HG02870 (cell line): ENCODE data around the gene TRABD.
"Not testable (repeated sequence)": the region's sequence is repeated elsewhere in the genome, so short reads cannot be mapped to it uniquely, and the experiment has no call there.

Experiments
- ATAC-seq: cut with Tn5 transposase; IDR thresholded peaks from one replicate; pipeline ENCODE4 v1.9.1; 2021; ENCODE audit warnings: mild to moderate bottlenecking, moderate library complexity; ENCODE audit not compliant: unreplicated experiment

The TRABD gene

DNA sequence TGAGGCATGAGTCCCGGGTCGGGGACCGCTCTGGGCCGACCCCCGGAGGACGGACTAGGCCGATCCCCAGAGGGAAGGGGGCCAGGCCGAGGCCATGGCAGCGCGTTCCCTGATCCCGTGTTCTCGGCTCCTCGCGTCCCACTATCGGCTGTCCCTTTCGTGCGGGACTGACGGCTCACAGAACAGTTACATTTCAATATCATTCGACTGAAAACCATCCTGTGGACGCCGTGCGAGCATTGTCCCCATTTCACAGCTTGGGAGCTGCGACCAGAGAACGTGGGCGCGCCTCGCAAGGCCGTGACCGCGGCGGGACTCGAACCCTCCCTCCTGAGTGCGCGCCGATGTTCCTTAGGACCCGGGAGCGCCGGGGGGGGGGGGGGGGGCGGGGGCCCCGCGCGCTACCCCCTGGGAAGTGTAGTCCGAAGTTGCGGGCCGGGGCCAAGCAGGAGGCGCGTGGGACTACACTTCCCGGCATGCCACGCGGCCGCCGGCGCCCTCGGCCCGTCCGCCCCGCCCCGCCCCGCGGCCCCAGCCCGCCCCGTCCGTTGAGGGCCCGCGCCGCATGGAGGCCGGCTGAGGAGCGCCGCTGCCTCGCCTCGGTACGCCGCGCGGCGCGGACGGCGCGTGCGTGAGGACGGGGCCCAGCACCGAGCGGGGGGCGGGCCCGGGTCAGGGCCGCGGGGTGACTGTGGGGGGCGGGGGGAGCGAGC is at the start of gene TRABD:
Gene TRABD, plus strand, starts transcription at position 539 of the 713 bp plus-strand sequence. CDS start 7,148 bp downstream, outside the sequence.
- ATAC-seq, result no peak

DNA sequence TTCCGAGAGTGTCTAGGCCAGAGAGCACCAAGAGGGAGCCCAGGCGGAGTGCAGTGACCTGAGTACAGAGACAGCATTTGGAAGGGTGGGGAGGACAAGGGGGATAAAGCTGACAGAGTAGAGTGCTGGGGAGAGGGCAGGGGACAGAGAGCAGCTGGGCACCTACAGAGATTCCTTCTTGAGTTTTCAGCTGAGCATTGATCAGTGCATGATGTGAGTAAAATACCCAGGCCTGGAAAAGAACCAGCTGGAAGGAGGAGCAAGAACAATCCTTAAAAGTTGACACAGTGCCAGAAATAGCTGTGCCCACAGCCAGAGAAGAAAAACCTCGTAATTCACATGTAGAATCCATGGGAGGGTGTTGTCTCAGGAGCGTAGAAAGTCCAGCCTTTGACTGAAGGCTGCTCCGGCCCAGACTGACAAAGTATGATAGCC is 49.1 kb upstream of the TRABD start:
- ATAC-seq, result no peak

GRCh38 chr22:50137277-50137676 is 48.4 kb upstream of the TRABD start:
- ATAC-seq, result not testable (repeated sequence)

DNA sequence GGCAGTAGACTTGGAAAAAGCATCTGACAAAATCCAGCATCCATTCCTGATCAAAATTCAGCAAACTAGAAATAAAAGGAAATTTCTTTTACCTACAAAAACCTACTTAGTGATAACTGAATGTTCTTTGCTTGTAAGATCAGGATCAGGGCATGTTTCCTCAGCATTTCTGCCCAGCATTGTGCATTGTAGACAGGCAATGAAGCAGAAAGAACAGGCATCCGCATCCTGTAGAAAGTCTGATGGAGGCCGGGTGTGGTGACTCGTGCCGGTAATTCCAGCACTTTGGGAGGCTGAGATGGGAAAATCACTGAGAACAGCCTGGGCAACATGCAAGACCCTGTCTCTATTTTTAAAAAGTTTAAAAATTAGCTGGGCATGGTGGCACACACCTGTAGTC is 47.7 kb upstream of the TRABD start:
- no peak for ATAC-seq

GRCh38 chr22:50138988-50139387 is 46.7 kb upstream of the TRABD start:
- no peak for ATAC-seq

DNA sequence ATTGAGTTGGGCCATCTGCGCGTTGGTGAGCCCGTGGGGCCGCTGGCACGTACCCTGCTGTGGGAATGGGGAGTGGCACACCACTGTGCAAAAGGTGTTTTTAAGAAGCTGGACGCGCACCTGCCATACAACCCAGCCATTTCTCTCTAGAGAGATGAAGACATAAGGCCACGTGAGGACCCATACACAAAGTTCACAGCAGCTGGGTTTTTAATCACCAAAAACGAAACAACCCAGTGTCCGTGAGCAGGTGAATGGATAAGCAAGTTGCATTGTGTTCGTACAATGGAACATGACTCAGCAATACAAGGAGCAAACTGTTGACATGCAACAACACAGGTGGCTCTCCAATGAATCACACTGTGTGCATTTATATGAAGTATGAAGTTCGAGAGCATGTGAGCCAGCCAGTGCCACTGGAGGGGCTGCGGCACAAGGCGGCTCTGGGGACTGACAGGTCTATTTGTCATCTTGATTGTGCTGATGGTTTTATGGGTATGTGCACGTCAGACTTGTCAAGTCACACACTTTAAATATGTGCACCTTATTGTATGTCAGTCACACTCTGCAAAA is 45.8 kb upstream of the TRABD start:
- ATAC-seq, result no peak

GRCh38 chr22:50140615-50141014 is 45.1 kb upstream of the TRABD start:
- no peak for ATAC-seq

DNA sequence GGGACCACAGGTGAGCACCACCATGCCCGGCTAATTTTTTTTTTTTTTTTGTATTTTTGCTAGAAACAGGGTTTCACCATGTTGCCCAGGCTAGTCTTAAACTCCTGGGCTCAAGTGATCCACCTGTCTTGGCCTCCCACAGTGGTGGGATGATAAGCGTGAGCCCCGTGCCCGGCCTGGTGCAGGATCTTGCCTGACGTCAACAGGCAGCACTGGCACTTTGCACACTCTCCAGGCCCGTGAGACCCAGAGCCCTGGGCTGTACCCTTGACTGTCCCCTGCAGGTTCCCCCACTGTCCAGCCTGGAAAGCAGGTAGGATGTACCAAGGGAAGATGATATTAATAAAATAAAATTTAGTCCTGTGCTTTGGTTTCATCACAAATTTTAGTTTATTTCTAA is 44.3 kb upstream of the TRABD start:
- ATAC-seq, result no peak

- ATAC-seq, result no peak
These were observed 43.8 kb upstream of the TRABD start for GRCh38 chr22:50141891-50142363.

- no peak for ATAC-seq
These were observed 42.6 kb upstream of the TRABD start for GRCh38 chr22:50143096-50143495.

DNA sequence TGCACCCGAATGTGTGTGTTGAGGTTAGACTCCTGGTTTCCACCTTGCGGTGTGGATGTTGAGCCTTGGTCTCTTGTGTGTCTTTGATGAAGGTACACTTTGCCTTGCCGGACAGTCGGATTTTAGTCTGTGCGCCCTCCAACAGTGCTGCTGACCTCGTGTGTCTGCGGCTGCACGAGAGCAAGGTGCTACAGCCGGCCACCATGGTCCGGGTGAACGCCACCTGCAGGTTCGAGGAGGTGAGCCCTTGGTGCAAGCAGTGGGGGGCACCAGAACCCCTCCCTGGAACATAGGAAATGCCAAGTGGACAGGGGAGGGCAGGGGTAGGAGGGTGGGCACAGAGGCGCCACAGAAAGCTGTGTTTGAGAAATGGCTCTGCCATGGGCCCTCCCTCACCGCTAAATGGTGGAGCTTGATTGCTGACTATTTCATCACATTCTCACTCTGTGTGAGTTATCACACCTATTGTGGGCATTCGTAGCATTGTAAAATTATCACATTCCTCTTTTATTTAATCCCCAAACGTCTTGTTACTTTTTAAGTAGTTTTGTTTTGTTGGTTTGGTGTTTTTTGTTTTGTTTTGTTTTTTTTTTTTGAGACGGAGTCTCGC is 41.6 kb upstream of the TRABD start:
- ATAC-seq, result no peak

DNA sequence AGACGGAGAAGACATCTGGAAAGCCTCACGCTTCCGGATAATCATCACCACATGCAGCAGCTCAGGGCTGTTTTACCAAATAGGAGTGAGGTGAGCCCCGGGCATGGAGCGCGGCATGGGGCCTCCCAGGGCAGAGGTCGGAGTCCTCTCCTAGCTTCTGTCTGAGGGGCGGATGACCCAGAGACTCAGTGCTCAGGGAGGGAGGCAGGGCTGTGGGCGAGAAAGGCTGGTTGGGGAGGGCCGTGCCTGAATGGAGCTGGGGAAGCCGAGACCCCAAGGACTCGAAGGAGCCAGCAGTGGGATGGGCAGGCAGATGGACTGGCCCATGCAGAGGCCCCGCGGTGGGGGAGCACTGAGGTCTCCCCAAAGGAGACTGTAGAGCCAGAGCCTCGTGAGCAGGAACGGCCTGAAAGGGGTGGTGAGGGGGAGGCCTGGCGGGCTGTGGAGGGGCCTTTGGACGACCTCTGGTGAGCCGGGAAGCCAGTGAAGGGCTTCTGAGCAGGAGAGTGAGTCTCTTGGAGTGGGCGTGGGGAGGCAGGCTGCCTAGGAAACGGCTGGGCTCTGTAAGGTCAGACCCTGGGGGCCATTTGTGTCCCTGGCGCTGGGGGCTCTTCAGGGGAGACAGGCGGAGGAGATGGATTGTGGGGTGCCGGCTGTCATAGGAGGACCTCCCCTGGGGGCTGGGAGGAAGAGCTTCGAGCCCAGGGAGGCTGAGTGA is 39.8 kb upstream of the TRABD start:
- ATAC-seq, result no peak

GRCh38 chr22:50146439-50147238 is 39.1 kb upstream of the TRABD start:
- no peak for ATAC-seq

DNA sequence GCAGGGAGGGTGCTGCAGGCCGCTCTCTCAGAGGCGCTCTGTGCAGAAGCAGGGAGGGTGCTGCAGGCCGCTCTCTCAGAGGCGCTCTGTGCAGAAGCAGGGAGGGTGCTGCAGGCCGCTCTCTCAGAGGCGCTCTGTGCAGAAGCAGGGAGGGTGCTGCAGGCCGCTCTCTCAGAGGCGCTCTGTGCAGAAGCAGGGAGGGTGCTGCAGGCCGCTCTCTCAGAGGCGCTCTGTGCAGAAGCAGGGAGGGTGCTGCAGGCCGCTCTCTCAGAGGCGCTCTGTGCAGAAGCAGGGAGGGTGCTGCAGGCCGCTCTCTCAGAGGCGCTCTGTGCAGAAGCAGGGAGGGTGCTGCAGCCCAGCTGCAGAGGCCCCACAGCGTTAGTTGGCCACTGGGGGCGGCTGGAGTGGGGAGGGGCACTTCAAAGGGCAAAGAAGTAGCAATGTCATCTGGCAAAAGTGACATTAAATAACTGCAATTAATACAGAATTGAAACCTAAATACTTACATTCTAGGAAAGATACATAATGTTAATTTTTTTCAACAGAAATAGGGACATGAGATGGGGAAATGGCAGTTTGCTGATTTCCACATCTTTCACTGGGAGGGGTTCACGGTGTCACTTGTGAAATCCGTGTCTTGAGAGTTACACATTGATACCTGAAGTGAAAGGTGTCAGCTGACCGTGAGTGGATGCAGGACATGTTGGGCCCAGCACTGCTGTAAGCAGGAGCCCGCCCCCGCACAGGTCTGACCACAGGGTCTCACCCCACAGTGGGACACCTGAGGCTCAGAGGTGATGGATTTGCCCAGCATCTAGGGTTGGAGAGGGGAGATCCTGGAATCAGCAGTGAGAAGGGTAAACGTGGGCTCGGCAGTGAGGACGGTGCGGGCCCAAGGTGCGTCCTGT is 38.2 kb upstream of the TRABD start:
- ATAC-seq, result not testable (repeated sequence)

DNA sequence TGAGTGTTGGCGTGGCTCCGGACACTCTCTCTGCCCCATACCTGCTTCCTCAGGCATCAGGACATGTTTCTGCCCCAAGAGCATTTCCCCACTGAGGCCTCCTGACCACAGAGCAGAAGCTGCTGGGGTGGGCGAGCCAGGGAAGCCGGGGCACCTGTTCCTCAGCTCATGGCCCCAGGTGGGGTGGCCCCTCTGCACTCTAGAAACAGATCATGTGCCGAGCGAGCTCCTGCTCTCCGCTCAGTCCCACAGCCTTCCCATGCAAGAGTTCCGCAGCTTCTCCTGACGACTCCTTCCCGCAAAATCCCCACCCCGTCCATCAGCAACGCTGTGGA is 37.6 kb upstream of the TRABD start:
- ATAC-seq, result no peak

GRCh38 chr22:50148991-50149721 is 36.6 kb upstream of the TRABD start:
- no peak for ATAC-seq

- no peak for ATAC-seq
These were observed 35.3 kb upstream of the TRABD start for GRCh38 chr22:50150161-50151129.
